DOHH2 (cell line): ENCODE results near the gene MYF6.

Experiments used
- H3F3A ChIP-seq: fragments of 200-600 bp; sonication (generic), shearing (Covaris generic); 2 replicates; pipeline ENCODE4 v1.6.0; 2016; ENCODE audit warnings: antibody characterized with exemption, mild to moderate bottlenecking; ENCODE audit not compliant: control insufficient read depth, insufficient read depth
- H3K27ac ChIP-seq: fragments of 200-600 bp; sonication (generic); 2 replicates; pipeline ENCODE4 v1.5.1; 2014; ENCODE audit warnings: low read depth, mild to moderate bottlenecking, low read length, moderate library complexity
- H3K27me3 ChIP-seq: fragments of 200-600 bp; sonication (generic); 2 replicates; pipeline ENCODE4 v1.6.1; 2014; ENCODE audit warnings: mild to moderate bottlenecking, low read length, mixed read lengths; ENCODE audit not compliant: control insufficient read depth
- H3K36me3 ChIP-seq: fragments of 200-600 bp; sonication (generic); 2 replicates; pipeline ENCODE4 v1.6.1; 2014; ENCODE audit warnings: mild to moderate bottlenecking, low read length, moderate library complexity, mixed read lengths; ENCODE audit not compliant: control insufficient read depth
- H3K4me1 ChIP-seq: fragments of 200-600 bp; sonication (generic); 2 replicates; pipeline ENCODE4 v1.6.1; 2014; ENCODE audit warnings: mild to moderate bottlenecking, low read length, mixed read lengths; ENCODE audit not compliant: control insufficient read depth
- H3K4me2 ChIP-seq: fragments of 200-600 bp; sonication (generic); 2 replicates; pipeline ENCODE4 v1.6.0; 2014; ENCODE audit warnings: mild to moderate bottlenecking, low read length, moderate library complexity
- H3K4me3 ChIP-seq: fragments of 200-600 bp; sonication (generic); 2 replicates; pipeline ENCODE4 v1.5.1; 2014; ENCODE audit warnings: mild to moderate bottlenecking, low read length, mixed read lengths
- H3K79me2 ChIP-seq: fragments of 200-600 bp; sonication (generic); 2 replicates; pipeline ENCODE4 v1.6.1; 2014; ENCODE audit warnings: mild to moderate bottlenecking, low read length, mixed read lengths; ENCODE audit not compliant: control insufficient read depth
- H3K9me2 ChIP-seq: fragments of 200-600 bp; sonication (generic); replicated peaks from 2 replicates; pipeline ENCODE4 v1.6.1; 2014; ENCODE audit warnings: mild to moderate bottlenecking, low read length, mixed read lengths; ENCODE audit not compliant: control insufficient read depth
- H3K9me3 ChIP-seq: fragments of 200-600 bp; sonication (generic); 2 replicates; pipeline ENCODE4 v1.6.1; 2014; ENCODE audit warnings: antibody characterized with exemption, low read length, mixed read lengths; ENCODE audit not compliant: control insufficient read depth, insufficient read depth
- H4K20me1 ChIP-seq: fragments of 200-600 bp; sonication (generic); 2 replicates; pipeline ENCODE4 v1.6.0; 2014; ENCODE audit warnings: low read depth, mild to moderate bottlenecking, antibody characterized with exemption, low read length, moderate library complexity; ENCODE audit not compliant: control insufficient read depth, insufficient read depth
- EZH2phosphoT487 ChIP-seq: fragments of 200-600 bp; sonication (generic); IDR thresholded peaks from 2 replicates; pipeline ENCODE4 v1.6.1; 2017; ENCODE audit warnings: borderline replicate concordance, mild to moderate bottlenecking, antibody characterized with exemption, low read length, moderate library complexity, mixed read lengths
- TF ChIP-seq, protein P1 (sequence below): fragments of 200-600 bp; sonication (generic); IDR thresholded peaks from one replicate; pipeline ENCODE4 v1.5.1; 2014; ENCODE audit warnings: antibody characterized with exemption, mild to moderate bottlenecking, low read depth, low read length; ENCODE audit not compliant: poor library complexity, severe bottlenecking

MYF6 gene

DNA sequence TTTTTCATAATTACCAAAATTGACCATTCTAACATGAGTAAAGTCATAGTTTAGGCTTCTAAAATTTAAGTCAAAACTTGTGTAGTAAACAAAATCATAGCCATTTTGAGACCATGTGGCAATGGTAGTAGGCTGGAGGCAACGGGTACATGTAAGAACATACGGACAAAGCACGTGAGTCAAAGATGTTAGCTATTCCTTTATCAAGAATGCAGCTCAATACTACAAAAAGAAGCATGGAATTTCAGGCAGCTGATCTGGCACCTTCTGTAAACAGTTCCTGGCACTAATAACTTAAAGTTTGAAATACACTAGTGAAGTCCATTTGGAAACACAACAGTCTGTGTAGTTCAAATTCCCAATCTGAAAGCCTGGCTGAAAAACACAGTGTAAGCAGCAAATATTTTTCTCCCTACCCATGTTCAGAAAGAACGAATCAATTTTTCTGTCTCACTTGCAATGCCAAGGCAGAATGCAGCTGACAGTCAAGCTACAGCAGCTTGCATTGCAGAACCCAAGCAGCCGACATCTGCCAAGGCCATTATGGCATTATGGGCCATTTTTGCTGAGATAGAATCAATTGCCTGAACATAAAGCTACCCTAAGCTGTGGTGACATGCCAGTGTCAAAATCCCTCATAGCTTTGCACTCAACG is 38.5 kb downstream of the MYF6 start:
- H3K36me3 ChIP-seq = no peaks in the 10 kb centered on the region
- H3K4me1 ChIP-seq = no peaks in the 10 kb centered on the region
- H3K79me2 ChIP-seq = no peaks in the 10 kb centered on the region
- no peak overlapping the region for H3K27ac ChIP-seq
- H3K9me3 ChIP-seq = no peaks in the 10 kb centered on the region
- H3K9me2 ChIP-seq = no peaks in the 10 kb centered on the region
- H3F3A ChIP-seq = no peaks in the 10 kb centered on the region
- no peak overlapping the region for H3K4me3 ChIP-seq
- H4K20me1 ChIP-seq = no peaks in the 10 kb centered on the region
- H3K27me3 ChIP-seq = no peaks in the 10 kb centered on the region
- no peak overlapping the region for H3K4me2 ChIP-seq
- TF ChIP-seq, protein P1, sequence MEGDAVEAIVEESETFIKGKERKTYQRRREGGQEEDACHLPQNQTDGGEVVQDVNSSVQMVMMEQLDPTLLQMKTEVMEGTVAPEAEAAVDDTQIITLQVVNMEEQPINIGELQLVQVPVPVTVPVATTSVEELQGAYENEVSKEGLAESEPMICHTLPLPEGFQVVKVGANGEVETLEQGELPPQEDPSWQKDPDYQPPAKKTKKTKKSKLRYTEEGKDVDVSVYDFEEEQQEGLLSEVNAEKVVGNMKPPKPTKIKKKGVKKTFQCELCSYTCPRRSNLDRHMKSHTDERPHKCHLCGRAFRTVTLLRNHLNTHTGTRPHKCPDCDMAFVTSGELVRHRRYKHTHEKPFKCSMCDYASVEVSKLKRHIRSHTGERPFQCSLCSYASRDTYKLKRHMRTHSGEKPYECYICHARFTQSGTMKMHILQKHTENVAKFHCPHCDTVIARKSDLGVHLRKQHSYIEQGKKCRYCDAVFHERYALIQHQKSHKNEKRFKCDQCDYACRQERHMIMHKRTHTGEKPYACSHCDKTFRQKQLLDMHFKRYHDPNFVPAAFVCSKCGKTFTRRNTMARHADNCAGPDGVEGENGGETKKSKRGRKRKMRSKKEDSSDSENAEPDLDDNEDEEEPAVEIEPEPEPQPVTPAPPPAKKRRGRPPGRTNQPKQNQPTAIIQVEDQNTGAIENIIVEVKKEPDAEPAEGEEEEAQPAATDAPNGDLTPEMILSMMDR = no peak
- TF ChIP-seq EZH2phosphoT487 = no peak

GRCh38 chr12:80747800-80748199 is 40.4 kb downstream of the MYF6 start:
- no peak for TF ChIP-seq EZH2phosphoT487
- TF ChIP-seq, protein P1 = no peak
- Histone ChIP-seq H3K9me2 (no peaks in the 10 kb centered on the region), H3K9me3 (no peaks in the 10 kb centered on the region), H3F3A (no peaks in the 10 kb centered on the region), H3K4me1 (no peaks in the 10 kb centered on the region), H3K27ac (no peak overlapping the region), H4K20me1 (no peaks in the 10 kb centered on the region), H3K79me2 (no peaks in the 10 kb centered on the region), H3K4me3 (no peak overlapping the region), H3K27me3 (no peaks in the 10 kb centered on the region), H3K36me3 (no peaks in the 10 kb centered on the region), H3K4me2 (no peak overlapping the region)

- no peaks in the 10 kb centered on the region for H4K20me1 ChIP-seq
- H3K79me2 ChIP-seq = no peaks in the 10 kb centered on the region
- no peaks in the 10 kb centered on the region for H3F3A ChIP-seq
- no peak overlapping the region for H3K27ac ChIP-seq
- TF ChIP-seq EZH2phosphoT487 = no peak
- H3K9me2 ChIP-seq = no peaks in the 10 kb centered on the region
- H3K4me3 ChIP-seq = no peak overlapping the region
- no peaks in the 10 kb centered on the region for H3K27me3 ChIP-seq
- H3K36me3 ChIP-seq = no peaks in the 10 kb centered on the region
- H3K9me3 ChIP-seq = no peaks in the 10 kb centered on the region
- no peak overlapping the region for H3K4me2 ChIP-seq
- no peaks in the 10 kb centered on the region for H3K4me1 ChIP-seq
These were observed 42.0 kb downstream of the MYF6 start for GRCh38 chr12:80749456-80749855.

GRCh38 chr12:80752464-80752863 is 45.0 kb downstream of the MYF6 start:
- no peaks in the 10 kb centered on the region for H3K4me1 ChIP-seq
- H3K4me2 ChIP-seq = no peak overlapping the region
- no peaks in the 10 kb centered on the region for H3K9me2 ChIP-seq
- no peaks in the 10 kb centered on the region for H3K27me3 ChIP-seq
- no peaks in the 10 kb centered on the region for H3K79me2 ChIP-seq
- no peak for TF ChIP-seq EZH2phosphoT487
- TF ChIP-seq, protein P1 = no peak
- H3K27ac ChIP-seq = no peak overlapping the region
- no peaks in the 10 kb centered on the region for H3K9me3 ChIP-seq
- H3K36me3 ChIP-seq = no peaks in the 10 kb centered on the region
- H3F3A ChIP-seq = no peaks in the 10 kb centered on the region
- no peaks in the 10 kb centered on the region for H4K20me1 ChIP-seq
- H3K4me3 ChIP-seq = no peak overlapping the region
